Glomerular endothelial cell (primary cell): ENCODE results near the gene PODXL2. TPM values are rescaled to one million over a fixed set of nuclear protein-coding genes. Genes with fewer than 3 reads are reported as not detected.

Source experiments
- DNase-seq: peaks from one replicate; pipeline ENCODE4 v3.0.0-alpha.2; 2011; ENCODE audit warnings: low read depth, low spot score; ENCODE audit errors: extremely low read depth
- total RNA-seq: library from RNA; depleted of rRNA; stranded (reverse); fragments of >200 nt; gene quantifications from 2 replicates; pipeline ENCODE4 v1.2.3, GENCODE V29; 2015

Gene PODXL2, protein sequence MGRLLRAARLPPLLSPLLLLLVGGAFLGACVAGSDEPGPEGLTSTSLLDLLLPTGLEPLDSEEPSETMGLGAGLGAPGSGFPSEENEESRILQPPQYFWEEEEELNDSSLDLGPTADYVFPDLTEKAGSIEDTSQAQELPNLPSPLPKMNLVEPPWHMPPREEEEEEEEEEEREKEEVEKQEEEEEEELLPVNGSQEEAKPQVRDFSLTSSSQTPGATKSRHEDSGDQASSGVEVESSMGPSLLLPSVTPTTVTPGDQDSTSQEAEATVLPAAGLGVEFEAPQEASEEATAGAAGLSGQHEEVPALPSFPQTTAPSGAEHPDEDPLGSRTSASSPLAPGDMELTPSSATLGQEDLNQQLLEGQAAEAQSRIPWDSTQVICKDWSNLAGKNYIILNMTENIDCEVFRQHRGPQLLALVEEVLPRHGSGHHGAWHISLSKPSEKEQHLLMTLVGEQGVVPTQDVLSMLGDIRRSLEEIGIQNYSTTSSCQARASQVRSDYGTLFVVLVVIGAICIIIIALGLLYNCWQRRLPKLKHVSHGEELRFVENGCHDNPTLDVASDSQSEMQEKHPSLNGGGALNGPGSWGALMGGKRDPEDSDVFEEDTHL
- total RNA-seq: 20.5 and 21.5 TPM in 2 replicates

DNA sequence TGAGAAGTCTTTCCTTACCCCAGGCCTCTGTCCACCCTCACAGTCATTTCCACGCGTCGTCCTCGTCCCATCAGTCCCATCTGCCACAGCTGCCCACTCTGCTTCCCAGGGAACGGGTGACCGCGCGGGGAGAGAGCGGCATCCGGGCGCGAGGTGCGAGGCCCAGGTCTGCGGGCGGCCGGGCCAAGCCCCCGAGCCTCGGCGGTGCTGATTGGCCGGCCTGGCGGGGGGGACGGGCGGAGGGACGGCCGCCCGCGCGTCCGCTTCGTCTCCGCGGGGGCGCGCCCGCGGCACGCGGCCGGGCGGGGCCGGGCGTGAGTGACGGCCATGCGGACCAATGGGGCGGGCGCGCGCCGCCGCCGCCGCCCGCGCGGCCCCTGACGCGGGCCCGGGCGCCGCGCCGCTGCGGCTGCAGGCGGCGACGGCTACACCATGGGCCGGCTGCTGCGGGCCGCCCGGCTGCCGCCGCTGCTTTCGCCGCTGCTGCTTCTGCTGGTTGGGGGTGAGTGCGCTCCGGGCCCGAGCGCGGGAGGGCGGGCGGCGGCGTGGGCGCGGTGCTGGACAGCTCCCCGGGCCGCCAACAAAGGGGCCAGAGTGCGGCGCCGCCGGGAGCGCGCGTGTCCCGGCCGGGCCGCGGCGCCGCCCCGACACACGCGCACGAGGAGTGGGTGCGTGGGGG lies at the start of gene PODXL2:
TSS of gene PODXL2 (plus strand) at position 398 of the 679 bp plus-strand sequence. CDS start at position 433, 35 bp downstream.
- DNase-seq: no peak

GRCh38 chr3:127580327-127581060 lies 48.5 kb upstream of the PODXL2 start:
- DNase-seq: no peak

DNA sequence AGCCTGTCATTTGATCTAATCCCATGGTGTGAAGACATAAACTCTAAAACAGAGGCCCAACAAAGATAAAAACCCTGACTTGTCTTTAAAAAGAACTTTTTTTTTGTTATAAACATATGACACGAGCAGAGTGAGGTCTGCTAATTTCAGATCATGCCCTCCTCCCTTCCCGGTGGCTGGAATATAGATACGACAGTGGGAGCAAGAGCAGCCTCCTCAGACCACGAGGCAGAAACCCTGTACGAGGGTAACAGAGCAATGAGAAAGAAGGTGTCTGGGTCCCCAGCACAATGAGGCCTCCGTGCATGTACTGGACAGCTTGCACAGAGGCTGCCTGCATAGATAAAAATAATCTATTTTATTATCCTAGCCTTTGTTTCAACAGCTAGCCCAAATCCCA lies 44.3 kb upstream of the PODXL2 start:
- no peak for DNase-seq

DNA sequence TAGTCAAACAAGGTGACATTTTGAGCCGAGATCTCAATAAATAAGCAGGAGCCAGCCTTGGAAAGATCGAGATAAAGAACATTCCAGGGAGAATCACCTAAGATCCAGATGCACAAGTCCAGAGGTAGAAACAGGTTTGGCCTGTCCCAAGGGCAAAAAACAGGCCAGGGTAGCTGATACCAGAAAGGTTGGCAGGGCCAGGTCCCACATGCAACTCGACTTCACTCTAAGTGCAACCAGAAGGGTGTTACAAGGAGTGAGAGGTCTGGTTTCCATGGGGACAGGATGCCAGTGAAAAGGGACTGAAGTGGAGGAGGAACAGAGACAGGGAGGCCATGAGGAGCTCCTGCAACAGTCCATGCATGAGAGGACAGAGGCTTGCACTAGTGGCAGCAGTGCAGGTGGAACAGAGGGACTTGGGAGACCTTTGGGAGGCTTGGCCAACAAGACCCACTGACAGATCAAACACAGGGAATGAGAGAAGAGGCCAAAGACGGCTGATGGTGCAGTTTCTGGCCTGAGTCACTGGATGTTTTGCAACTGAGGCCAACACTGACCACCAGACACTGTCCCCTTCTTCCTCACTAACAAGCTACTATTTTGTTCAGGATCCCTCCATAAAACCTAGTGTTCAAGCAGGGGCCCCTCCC lies 43.7 kb upstream of the PODXL2 start:
- no peak for DNase-seq

- DNase-seq: no peak
Measured at GRCh38 chr3:127585813-127586413, 43.1 kb upstream of the PODXL2 start.

DNA sequence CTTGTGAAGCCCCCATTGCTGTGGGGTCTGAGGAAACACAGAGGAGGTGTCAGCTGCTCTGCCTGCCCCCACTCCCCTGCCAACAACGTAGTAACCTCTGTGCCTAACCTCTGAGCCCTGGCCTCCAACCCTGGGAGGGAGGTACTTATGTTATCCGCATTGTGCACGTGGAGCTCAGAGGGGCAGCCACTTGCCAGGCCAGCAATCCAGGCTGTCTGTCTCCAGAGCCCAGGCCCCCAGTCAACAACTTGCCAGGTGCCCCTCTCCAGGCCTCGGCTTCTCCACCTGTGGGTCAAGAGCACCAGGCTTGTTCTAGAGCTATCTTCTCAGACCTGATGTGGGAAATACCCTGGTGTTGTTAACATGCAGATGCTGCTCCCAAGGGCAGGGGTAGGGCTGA lies 41.1 kb upstream of the PODXL2 start:
- no peak for DNase-seq

GRCh38 chr3:127588806-127589577 lies 40.0 kb upstream of the PODXL2 start:
- DNase-seq: no peak

DNA sequence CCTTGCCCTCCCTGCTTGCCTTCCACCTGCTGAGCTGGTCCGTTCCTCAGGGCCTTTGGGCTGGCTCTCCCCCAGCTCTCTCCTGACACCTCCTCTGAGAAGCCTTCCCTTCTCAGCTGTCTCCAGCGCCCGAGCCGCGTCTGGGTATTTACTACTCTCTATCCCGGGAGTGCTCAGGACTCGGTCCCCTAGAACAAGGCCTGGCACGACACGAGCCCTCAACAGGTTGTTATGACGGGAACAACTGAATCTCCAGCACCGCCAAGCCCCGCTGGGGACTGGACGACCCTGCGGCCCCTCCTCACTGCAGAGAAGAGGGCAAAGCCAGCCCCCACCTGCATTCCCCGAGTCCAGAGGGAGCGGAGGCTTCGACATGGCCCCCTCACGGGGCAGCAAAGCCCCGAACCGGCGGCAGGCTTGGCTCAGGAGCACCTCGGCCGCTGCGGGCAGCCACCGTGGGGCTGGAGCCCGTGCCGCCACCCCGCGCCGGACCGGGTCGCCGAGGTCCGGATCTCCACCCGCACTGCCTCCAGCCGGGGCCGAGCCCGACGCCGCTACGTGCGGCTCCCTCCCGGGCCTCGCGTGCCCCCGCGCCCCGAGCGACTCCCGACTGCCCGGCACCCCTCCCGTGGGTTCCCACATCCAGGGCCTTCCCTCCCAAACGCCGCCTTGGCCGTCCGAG lies 39.2 kb upstream of the PODXL2 start:
- DNase-seq: no peak

GRCh38 chr3:127590282-127590592 lies 38.7 kb upstream of the PODXL2 start:
- no peak for DNase-seq

DNA sequence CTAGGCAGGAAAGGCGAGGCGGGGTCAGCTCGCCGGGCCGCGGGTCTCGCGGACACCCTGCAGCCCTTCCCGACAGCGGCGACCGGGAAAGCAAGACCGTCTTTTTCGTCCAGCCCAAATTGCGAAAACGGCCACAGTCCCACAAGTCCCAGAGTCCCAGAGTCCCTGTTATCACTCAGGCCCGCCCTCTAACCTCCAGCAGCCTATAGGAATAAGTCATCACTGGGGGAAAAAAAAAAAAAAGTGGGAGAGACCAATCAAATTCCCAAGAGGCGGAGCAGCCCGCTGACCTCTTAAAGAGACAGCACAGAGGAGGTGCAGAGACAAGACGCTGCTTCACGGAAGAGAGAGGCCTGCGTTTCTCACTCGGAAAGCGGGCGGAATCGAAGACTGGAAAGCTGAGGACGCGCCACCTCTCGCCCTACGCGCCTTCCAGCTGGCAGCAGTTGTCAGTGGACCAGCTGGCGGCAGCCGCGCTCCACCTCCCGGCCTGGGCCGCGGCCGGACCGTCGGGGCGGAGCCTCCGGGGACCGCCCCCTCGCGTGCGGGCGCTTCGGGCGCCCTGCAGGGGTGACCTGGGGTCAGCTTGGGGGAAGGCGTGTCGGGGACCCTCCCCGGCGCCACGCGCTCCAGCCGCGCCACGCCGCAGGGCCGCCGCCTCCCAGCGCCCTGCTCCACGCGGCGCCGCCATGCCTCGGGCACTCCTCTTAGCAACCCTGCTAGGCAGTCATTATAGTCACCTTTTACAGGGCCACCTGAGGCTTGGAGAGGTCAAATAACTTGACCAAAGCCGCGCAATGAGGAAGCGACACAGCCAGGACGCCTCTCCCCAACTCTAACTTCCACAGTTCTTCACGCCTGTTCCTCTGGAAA lies 38.2 kb upstream of the PODXL2 start, which contains the start of gene TPRA1:
TSS of gene TPRA1 (minus strand) at position 141 of the 873 bp plus-strand sequence. CDS start 10,587 bp downstream, outside the sequence.
- DNase-seq: peak; percentile 90

GRCh38 chr3:127593178-127593577 lies 35.8 kb upstream of the PODXL2 start:
- no peak for DNase-seq

DNA sequence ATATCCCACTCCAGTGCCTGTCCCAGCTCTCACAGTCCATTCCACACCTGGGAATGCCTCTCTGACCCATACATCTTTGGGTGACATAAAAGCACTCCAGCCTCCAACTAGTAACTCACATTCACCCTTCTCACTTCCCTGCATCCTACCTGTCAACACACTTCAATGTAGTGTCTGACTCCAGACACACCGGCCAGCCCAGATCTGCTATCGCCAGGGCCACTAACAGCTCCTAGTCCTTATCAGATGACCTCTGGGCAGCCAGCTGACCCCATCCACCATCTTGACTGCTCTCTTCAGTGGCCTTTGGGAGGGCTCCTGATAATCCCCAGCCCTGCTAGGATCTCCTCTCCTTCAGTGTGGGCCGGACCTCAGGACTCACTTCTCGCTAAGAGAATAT lies 33.7 kb upstream of the PODXL2 start:
- no peak for DNase-seq

DNA sequence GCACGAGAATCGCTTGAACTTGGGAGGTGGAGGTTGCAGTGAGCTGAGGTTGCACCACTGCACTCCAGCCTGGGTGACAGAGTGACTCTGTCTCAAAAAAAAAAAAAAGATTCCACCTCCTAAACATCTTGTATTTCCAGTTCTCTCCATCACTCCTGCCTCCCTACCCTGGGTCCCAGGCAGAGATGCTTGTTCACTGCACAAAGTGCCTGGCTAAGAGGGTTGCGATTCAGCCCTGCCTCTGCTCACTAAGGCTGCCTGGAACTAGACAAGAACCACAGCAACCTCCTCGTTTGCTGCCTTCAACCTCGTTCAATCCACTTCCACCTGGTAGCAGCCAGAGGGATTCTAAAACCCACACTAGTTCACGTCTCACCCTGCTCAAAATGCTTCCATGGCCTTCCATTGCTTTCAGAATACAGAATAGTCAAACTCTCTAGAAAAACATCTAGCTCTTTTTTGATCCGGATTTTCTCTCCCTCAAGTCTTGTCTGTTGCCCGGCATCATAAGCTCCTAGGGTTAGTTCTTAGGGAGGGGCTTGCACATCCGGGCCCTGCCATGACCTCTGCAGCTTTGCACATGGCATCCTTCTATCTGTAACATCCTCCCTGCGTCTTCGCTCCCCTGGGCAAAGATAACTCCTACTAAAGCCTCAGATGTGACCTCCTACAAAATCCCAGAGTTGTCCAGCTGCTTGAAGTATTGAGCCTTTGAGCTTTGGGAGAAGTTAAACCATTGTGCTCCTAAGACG lies 31.8 kb upstream of the PODXL2 start:
- DNase-seq: no peak

DNA sequence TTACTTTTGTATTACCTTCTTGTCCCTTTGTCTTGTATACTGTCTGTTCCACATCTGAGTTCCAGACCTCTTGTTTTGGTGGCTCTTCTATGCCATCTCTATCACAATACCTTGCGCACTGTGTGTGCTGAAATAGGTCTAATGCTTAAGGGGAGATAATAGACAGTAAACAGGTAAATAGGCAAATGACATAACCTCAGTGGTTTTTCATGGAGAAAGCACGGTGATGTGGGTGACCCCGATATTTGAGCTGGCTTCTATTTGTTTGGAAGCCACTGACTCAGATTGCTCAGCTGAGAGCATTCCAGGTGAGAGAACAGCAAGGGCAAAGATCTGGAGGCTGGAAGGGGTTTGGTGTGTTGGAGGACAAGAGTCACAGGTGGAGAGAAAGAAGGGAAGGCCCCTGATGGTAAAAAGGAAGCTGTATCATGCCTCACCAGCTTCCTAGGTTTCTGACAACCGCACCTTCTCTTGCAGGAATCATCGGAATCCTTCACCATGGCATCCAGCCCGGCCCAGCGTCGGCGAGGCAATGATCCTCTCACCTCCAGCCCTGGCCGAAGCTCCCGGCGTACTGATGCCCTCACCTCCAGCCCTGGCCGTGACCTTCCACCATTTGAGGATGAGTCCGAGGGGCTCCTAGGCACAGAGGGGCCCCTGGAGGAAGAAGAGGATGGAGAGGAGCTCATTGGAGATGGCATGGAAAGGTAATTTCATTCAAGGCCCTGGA lies 30.0 kb upstream of the PODXL2 start:
- DNase-seq: no peak

DNA sequence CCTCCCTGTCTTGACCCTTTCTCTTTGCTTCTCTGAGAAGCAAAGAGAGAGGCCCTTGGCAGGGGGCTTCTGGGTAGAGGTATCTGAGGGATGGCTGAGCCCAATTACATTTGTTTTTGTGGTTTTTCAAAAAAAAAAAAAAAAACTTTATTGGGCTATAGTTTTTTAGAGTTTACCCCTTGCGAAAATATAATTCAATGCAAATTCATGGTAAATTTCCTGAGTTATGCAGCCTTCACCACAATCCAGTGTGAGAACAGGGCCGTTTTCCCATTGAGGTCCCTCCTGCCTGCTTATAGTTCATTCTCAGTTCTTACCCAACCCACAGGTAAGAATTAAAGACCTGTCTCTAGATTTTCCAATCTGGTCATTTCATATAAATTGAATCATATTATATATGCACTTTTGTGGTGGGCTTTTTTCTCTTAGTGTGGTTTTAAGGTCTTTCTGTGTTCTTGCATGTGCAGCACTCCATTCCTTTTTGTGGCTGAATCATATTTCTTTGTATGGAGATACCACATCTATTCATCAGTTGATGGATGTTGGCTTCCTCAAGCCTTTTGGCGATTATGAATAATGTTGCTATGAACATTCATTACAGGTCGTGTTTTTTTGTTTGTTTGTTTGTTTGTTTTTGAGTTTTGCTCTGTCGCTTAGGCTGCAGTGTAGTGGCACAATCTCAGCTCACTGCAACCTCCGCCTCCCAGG lies 28.1 kb upstream of the PODXL2 start:
- no peak for DNase-seq

- DNase-seq: no peak
Measured at GRCh38 chr3:127604035-127604434, 24.9 kb upstream of the PODXL2 start.
